CD4-positive, CD25-positive, alpha-beta regulatory T cell (primary cell): ENCODE data around the gene ENO2. TPM values are rescaled to one million over a fixed set of nuclear protein-coding genes. Genes with fewer than 3 reads are reported as not detected.
A peak's percentile ranks its signal among the peaks of the same experiment; 100 is the strongest.
"Not testable (repeated sequence)": the region's sequence is repeated elsewhere in the genome, so short reads cannot be mapped to it uniquely, and the experiment has no call there.

Source experiments
- ATAC-seq, 2 donors: fragments of 150-1000 bp; cut with Tn5 transposase; one replicate each; pipeline ENCODE4 v1.10.0; 2021; ENCODE audit warnings: low read depth in 2 of 2, moderate number of reproducible peaks in 2 of 2, moderate library complexity in 1 of 2
- DNase-seq, 3 donors: peaks; one replicate each; pipeline versions ENCODE4 v3.0.0 to v3.0.0-alpha.2; 2012 to 2022; ENCODE audit warnings: mixed read lengths in 1 of 3
- H3K27ac ChIP-seq: one replicate; pipeline ENCODE4 v1.7.0; 2013; ENCODE audit warnings: mild to moderate bottlenecking, low read length; ENCODE audit not compliant: insufficient read depth, poor library complexity, severe bottlenecking
- H3K27me3 ChIP-seq: one replicate; pipeline ENCODE4 v1.7.0; 2013; ENCODE audit warnings: low read length; ENCODE audit not compliant: control insufficient read depth, insufficient read depth
- H3K36me3 ChIP-seq: one replicate; pipeline ENCODE4 v1.7.0; 2013; ENCODE audit warnings: mild to moderate bottlenecking, low read length, moderate library complexity; ENCODE audit not compliant: control insufficient read depth, insufficient read depth
- H3K4me1 ChIP-seq: 2 replicates; pipeline ENCODE4 v1.7.0; 2013; ENCODE audit warnings: mild to moderate bottlenecking, low read length; ENCODE audit not compliant: insufficient read depth, control insufficient read depth, poor library complexity, severe bottlenecking
- H3K4me3 ChIP-seq: one replicate; pipeline ENCODE4 v1.7.0; 2013; ENCODE audit warnings: low read depth, mild to moderate bottlenecking, low read length, moderate library complexity
- H3K9me3 ChIP-seq, 2 experiments: 1 replicate in 1 of 2; 2 replicates in 1 of 2; pipeline ENCODE4 v1.7.0; 2013; ENCODE audit warnings: low read length in 2 of 2, mild to moderate bottlenecking in 1 of 2, moderate library complexity in 1 of 2; ENCODE audit not compliant: control insufficient read depth in 2 of 2
- H3K27ac Mint-ChIP-seq, 3 donors: one replicate each; pipeline ENCODE4 v1.8.0; 2020 to 2022; ENCODE audit warnings: mild to moderate bottlenecking in 3 of 3, mixed read lengths in 3 of 3, moderate library complexity in 2 of 3
- H3K27me3 Mint-ChIP-seq: one replicate; pipeline ENCODE4 v1.8.0; 2022; ENCODE audit warnings: mild to moderate bottlenecking, mixed read lengths
- H3K36me3 Mint-ChIP-seq: one replicate; pipeline ENCODE4 v1.8.0; 2020; ENCODE audit warnings: mixed read lengths
- H3K4me1 Mint-ChIP-seq, 4 donors: one replicate each; pipeline ENCODE4 v1.8.0; 2020 to 2022; ENCODE audit warnings: mixed read lengths in 4 of 4, mild to moderate bottlenecking in 1 of 4
- H3K4me3 Mint-ChIP-seq, 4 donors: one replicate each; pipeline ENCODE4 v1.8.0; 2020 to 2022; ENCODE audit warnings: mild to moderate bottlenecking in 4 of 4, mixed read lengths in 4 of 4, moderate library complexity in 3 of 4
- H3K9me3 Mint-ChIP-seq, 7 donors: one replicate each; pipeline ENCODE4 v1.8.0; 2020 to 2022; ENCODE audit warnings: mixed read lengths in 7 of 7, mild to moderate bottlenecking in 3 of 7, moderate library complexity in 2 of 7
- polyA plus RNA-seq, 4 donors: library from polyadenylated mRNA; unstranded; fragments of 300-500 nt; fragmentation: Illumina TruSeq; gene quantifications; one replicate each; pipeline ENCODE4 v1.2.3, GENCODE V29; 2021
- total RNA-seq: library from RNA; stranded (reverse); gene quantifications from one replicate; pipeline ENCODE4 v1.2.3, GENCODE V29; 2022

The ENO2 gene
- total and polyA plus RNA-seq, 5 donors from 2014 or later, result 18.1 to 88.2 (median 23.2) TPM

DNA sequence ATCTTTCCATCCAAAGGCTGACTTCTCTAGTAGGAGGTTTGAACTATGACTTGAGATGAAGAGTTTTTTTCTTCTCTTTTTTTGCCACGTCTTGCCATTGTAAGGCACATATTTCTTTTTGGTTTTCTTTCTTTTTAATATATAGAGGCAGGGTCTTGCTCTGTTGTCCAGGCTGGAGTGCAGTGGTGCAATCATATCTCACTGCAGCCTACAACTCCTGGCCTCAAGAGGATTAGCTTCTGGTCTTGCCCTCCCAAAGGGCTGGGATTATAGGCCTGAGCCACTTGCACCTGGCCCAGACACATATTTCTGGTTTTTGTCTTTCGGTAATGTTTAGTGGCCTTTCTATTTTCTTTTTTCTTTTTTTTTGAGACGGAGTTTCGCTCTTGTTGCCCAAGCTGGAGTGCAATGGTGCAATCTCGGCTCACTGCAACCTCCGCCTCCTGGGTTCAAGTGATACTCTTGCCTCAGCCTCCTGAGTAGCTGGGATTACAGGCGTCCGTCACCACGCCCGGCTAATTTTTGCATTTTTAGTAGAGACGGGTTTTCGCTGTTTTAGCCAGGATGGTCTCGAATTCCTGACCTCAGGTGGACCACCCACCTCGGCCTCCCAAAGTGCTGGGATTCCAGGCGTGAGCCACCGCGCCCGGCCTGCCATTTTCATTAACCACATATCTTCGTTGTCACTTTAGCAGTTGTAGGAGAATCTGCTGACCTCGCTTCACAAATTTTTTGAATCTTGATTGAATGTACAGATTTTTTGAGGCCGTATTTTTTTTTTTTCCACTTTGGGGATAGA is 24.4 kb upstream of the ENO2 start:
- H3K9me3 ChIP-seq, ATAC-seq, H3K27me3 Mint-ChIP-seq, H3K36me3 ChIP-seq, H3K9me3 Mint-ChIP-seq, DNase-seq, H3K27me3 ChIP-seq, H3K36me3 Mint-ChIP-seq: not testable (repeated sequence)
- Mint-ChIP-seq H3K27ac (peak overlapping the region; percentile 60 to 95 (median 91)), H3K4me3 (peak overlapping the region; percentile 43 to 86 (median 82)), H3K4me1 (peaks cover 4 to 21% (median 12%) of the 10 kb centered on the region in 4 donors)
- Histone ChIP-seq H3K4me1 (peaks cover 12% of the 10 kb centered on the region), H3K4me3 (peak overlapping the region; percentile 86), H3K27ac (peak overlapping the region; percentile 93)

GRCh38 chr12:6890789-6891645 is 23.4 kb upstream of the ENO2 start:
- Mint-ChIP-seq H3K36me3 (no peaks in the 10 kb centered on the region), H3K27me3 (no peaks in the 10 kb centered on the region)
- peak overlapping the region; percentile 92 for H3K4me3 ChIP-seq

DNA sequence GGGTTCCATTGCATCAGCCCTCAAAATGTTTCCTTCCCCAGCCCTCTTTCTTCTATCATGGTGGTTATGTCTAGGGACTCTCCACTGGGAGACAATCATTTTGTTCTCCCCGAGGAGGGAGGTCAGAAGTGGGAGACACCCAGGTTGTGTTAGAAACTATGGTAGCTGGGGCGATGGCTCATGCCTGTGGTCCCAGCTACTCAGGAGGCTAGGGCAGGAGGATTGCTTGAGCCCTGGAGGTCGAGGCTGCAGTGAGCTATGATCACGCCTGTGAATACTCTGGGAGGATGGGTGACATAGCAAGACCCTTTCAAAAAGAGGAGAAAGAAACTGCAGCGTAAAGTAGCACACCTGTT is 22.8 kb upstream of the ENO2 start:
- ATAC-seq (no peak), DNase-seq (no peak)
- no peaks in the 10 kb centered on the region for H3K36me3 Mint-ChIP-seq
- H3K27ac Mint-ChIP-seq, result peak overlapping the region; percentile 17 to 95 (median 91)
- H3K4me1 Mint-ChIP-seq, result peaks cover 4 to 19% (median 12%) of the 10 kb centered on the region in 4 donors
- peaks cover 12% of the 10 kb centered on the region for H3K4me1 ChIP-seq
- no peaks in the 10 kb centered on the region for H3K36me3 ChIP-seq
- peak overlapping the region; percentile 92 for H3K4me3 ChIP-seq
- H3K9me3 Mint-ChIP-seq, result no peaks in the 10 kb centered on the region
- peak overlapping the region; percentile 93 for H3K27ac ChIP-seq
- no peaks in the 10 kb centered on the region for H3K27me3 ChIP-seq
- H3K27me3 Mint-ChIP-seq, result no peaks in the 10 kb centered on the region
- peak overlapping the region; percentile 85 to 97 (median 86) for H3K4me3 Mint-ChIP-seq
- H3K9me3 ChIP-seq, result no peaks in the 10 kb centered on the region

More at GRCh38 chr12:6890789-6891645, 23.4 kb upstream of the ENO2 start:
- no peaks in the 10 kb centered on the region for H3K9me3 Mint-ChIP-seq
- Histone ChIP-seq H3K36me3 (no peaks in the 10 kb centered on the region), H3K9me3 (no peaks in the 10 kb centered on the region), H3K27ac (peak overlapping the region; percentile 93), H3K4me1 (peaks cover 12% of the 10 kb centered on the region), H3K27me3 (no peaks in the 10 kb centered on the region)
- H3K4me1 Mint-ChIP-seq, result peaks cover 4 to 19% (median 12%) of the 10 kb centered on the region in 4 donors
- peak overlapping the region; percentile 60 to 95 (median 91) for H3K27ac Mint-ChIP-seq
- peak overlapping the region; percentile 85 to 97 (median 86) for H3K4me3 Mint-ChIP-seq
- peak; percentile 96 to 97 for ATAC-seq
- DNase-seq, result peak; percentile 98

GRCh38 chr12:6892683-6893082 is 21.7 kb upstream of the ENO2 start:
- H3K9me3 ChIP-seq, H3K27me3 Mint-ChIP-seq, DNase-seq, H3K27ac ChIP-seq, H3K36me3 ChIP-seq, H3K9me3 Mint-ChIP-seq, H3K4me3 ChIP-seq, H3K27me3 ChIP-seq, ATAC-seq, H3K36me3 Mint-ChIP-seq: not testable (repeated sequence)
- peaks cover 4 to 19% (median 12%) of the 10 kb centered on the region in 4 donors for H3K4me1 Mint-ChIP-seq
- peak overlapping the region in 3 of 4 donors; percentile 7 to 86 (median 41) for H3K4me3 Mint-ChIP-seq
- H3K4me1 ChIP-seq, result peaks cover 12% of the 10 kb centered on the region
- peak overlapping the region in 1 of 3 donors; percentile 91 for H3K27ac Mint-ChIP-seq

DNA sequence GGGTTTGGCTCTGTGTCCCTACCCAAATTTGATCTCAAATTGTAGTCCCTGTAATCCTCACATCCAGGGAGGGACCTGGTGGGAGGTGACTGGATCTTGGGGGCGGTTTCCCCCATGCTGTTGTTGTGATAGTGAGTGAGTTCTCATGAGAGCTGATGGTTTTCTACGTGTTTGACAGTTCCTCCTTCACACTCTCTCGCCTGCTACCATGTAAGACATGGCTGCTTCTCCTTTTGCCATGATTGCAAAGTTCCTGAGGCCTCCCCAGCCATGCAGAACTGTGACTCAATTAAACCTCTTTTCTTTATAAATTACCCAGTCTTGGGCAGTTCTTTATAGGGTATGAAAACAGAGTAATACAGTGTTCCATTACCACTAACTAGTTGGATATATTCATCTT is 20.1 kb upstream of the ENO2 start:
- no peaks in the 10 kb centered on the region for H3K36me3 ChIP-seq
- H3K27ac Mint-ChIP-seq, result no peak overlapping the region
- no peak overlapping the region for H3K4me3 ChIP-seq
- H3K27ac ChIP-seq, result no peak overlapping the region
- H3K27me3 Mint-ChIP-seq, result no peaks in the 10 kb centered on the region
- peaks cover 4 to 19% (median 12%) of the 10 kb centered on the region in 4 donors for H3K4me1 Mint-ChIP-seq
- no peaks in the 10 kb centered on the region for H3K36me3 Mint-ChIP-seq
- no peak for ATAC-seq
- DNase-seq, result no peak
- H3K9me3 ChIP-seq, result no peaks in the 10 kb centered on the region
- H3K9me3 Mint-ChIP-seq, result no peaks in the 10 kb centered on the region
- peaks cover 12% of the 10 kb centered on the region for H3K4me1 ChIP-seq
- no peaks in the 10 kb centered on the region for H3K27me3 ChIP-seq
- H3K4me3 Mint-ChIP-seq, result peak overlapping the region in 1 of 4 donors; percentile 71

DNA sequence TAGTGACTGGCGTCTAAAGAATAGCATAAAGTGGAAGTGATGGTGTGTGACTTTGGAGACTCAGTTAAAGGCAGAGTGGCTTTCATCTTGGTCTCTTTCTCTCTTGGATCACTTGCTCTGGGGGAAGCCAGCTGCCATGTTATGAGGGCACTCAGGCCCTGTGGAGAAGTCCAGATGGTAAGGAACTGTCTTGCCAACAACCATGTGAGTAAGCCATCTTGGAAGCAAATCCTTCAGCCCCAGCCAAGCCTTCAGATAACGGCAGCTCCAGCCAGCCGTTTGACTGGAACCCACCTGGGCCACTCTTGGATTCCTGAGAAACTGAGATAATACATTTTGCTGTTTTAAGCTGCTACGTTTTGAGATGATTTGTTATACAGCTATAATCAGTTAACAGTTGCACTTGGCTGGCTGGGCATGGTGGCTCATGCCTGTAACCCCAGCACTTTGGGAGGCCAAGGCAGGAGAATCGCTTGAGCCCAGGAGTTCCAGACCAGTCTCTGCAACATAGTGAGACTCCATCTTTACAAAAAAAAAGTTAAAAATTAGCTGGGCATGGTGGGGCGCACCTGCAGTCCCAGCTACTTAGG is 17.4 kb upstream of the ENO2 start:
- no peak for DNase-seq
- Mint-ChIP-seq H3K27me3 (no peaks in the 10 kb centered on the region), H3K27ac (peak overlapping the region in 1 of 3 donors; percentile 69), H3K9me3 (no peaks in the 10 kb centered on the region), H3K4me3 (no peak overlapping the region), H3K36me3 (no peaks in the 10 kb centered on the region), H3K4me1 (peaks cover 1 to 7% (median 5%) of the 10 kb centered on the region in 4 donors)
- Histone ChIP-seq H3K36me3 (no peaks in the 10 kb centered on the region), H3K27ac (no peak overlapping the region), H3K9me3 (no peaks in the 10 kb centered on the region), H3K4me1 (no peaks in the 10 kb centered on the region), H3K4me3 (no peak overlapping the region), H3K27me3 (no peaks in the 10 kb centered on the region)
- no peak for ATAC-seq

- Mint-ChIP-seq H3K27me3 (no peaks in the 10 kb centered on the region), H3K27ac (no peak overlapping the region), H3K4me1 (peaks cover 0 to 7% (median 5%) of the 10 kb centered on the region in 4 donors), H3K4me3 (no peak overlapping the region), H3K36me3 (no peaks in the 10 kb centered on the region), H3K9me3 (no peaks in the 10 kb centered on the region)
- DNase-seq (no peak), ATAC-seq (no peak)
- H3K4me3 ChIP-seq, result no peak overlapping the region
- peaks cover 3% of the 10 kb centered on the region for H3K4me1 ChIP-seq
- H3K27me3 ChIP-seq, result no peaks in the 10 kb centered on the region
- H3K9me3 ChIP-seq, result no peaks in the 10 kb centered on the region
- no peak overlapping the region for H3K27ac ChIP-seq
- no peaks in the 10 kb centered on the region for H3K36me3 ChIP-seq
Observed at GRCh38 chr12:6899427-6899826, 15.0 kb upstream of the ENO2 start.
